A549 (cell line): ENCODE results near the gene REP15. TPM values are rescaled to one million over a fixed set of nuclear protein-coding genes. Genes with fewer than 3 reads are reported as not detected.

Experiments
- ATAC-seq, 2 experiments: fragments of 200-7000 bp in 1 of 2; fragments of >200 bp in 1 of 2; cut with Nextera tagmentation in 1 of 2; cut with Tn5 transposase in 1 of 2; 3 replicates each; pipeline versions ENCODE4 v1.8.0 to v1.9.1; 2018 to 2020; ENCODE audit warnings: mild to moderate bottlenecking in 1 of 2, moderate library complexity in 1 of 2
- CTCF ChIA-PET: fragments of 300-600 bp; sonication (Branson Sonifier 250); formaldehyde crosslinking; extraction: SDS; loops from one replicate; lab custom pipeline; 2021; ENCODE audit warnings: antibody characterized with exemption, inconsistent platforms; lab: Yijun Ruan, JAX
- POLR2A ChIA-PET: fragments of 350-600 bp; formaldehyde crosslinking; extraction: SDS; loops from one replicate; lab custom pipeline; 2021; ENCODE audit warnings: antibody characterized with exemption, inconsistent platforms; lab: Yijun Ruan, JAX
- DNase-seq, 2 experiments: peaks; one replicate each; pipeline versions ENCODE4 v3.0.0 to v3.0.0-alpha.2; 2011 to 2016; ENCODE audit warnings: low read depth in 1 of 2, low spot score in 1 of 2
- FAIRE-seq: peaks from 2 replicates; lab custom pipeline; 2011; peaks lifted over from hg19 to GRCh38; lab: Jason Lieb, UNC
- H3K27ac ChIP-seq, 2 experiments: fragments of >200 bp; sonication (Bioruptor Twin); formaldehyde crosslinking; 3 replicates each; pipeline ENCODE4 v1.5.1; 2016 to 2017
- H3K4me1 ChIP-seq: fragments of >200 bp; sonication (Bioruptor Twin); formaldehyde crosslinking; 3 replicates; pipeline ENCODE4 v1.6.1; 2016
- H3K4me2 ChIP-seq: fragments of >200 bp; sonication (Bioruptor Twin); formaldehyde crosslinking; 3 replicates; pipeline ENCODE4 v1.6.1; 2016
- H3K4me3 ChIP-seq: fragments of >200 bp; sonication (Bioruptor Twin); formaldehyde crosslinking; 3 replicates; pipeline ENCODE4 v1.5.1; 2016
- H3K9me3 ChIP-seq: fragments of >200 bp; sonication (Bioruptor Twin); formaldehyde crosslinking; 3 replicates; pipeline ENCODE4 v1.6.1; 2016
- BHLHE40 ChIP-seq: IDR thresholded peaks from 2 replicates; pipeline ENCODE4 v1.6.1; 2012; ENCODE audit warnings: low read depth, low read length, inconsistent platforms
- CBX2 ChIP-seq: fragments of 200-600 bp; sonication (generic); IDR thresholded peaks from 2 replicates; pipeline ENCODE4 v1.6.1; 2016; ENCODE audit warnings: low read depth, mild to moderate bottlenecking, borderline replicate concordance
- CEBPB ChIP-seq, 2 experiments: fragments of >200 bp in 1 of 2; sonication (Bioruptor Twin) in 1 of 2; formaldehyde crosslinking in 1 of 2; IDR thresholded peaks; 2 replicates each; pipeline ENCODE4 v1.6.1; 2012 to 2016
- CHD4 ChIP-seq: fragments of 200-600 bp; sonication (generic); IDR thresholded peaks from 2 replicates; pipeline ENCODE4 v1.6.1; 2016; ENCODE audit warnings: antibody characterized with exemption, mild to moderate bottlenecking, borderline replicate concordance
- EHMT2 ChIP-seq: fragments of 200-600 bp; sonication (generic); IDR thresholded peaks from 2 replicates; pipeline ENCODE4 v1.6.1; 2016; ENCODE audit warnings: antibody characterized with exemption, low read depth, mild to moderate bottlenecking, moderate library complexity
- ELK1 ChIP-seq: fragments of 150-350 bp; IDR thresholded peaks from 2 replicates; pipeline ENCODE4 v1.6.1; 2014; ENCODE audit warnings: low read depth, mild to moderate bottlenecking, low read length
- EP300 ChIP-seq, 2 experiments: fragments of >200 bp; sonication (Bioruptor Twin); formaldehyde crosslinking; IDR thresholded peaks; 2 replicates in 1 of 2; 3 replicates in 1 of 2; pipeline ENCODE4 v1.6.1; 2016 to 2017
- FOSB ChIP-seq: fragments of 250-450 bp; sonication (Bioruptor Pico); IDR thresholded peaks from 2 replicates; pipeline ENCODE4 v1.5.0; 2020; ENCODE audit warnings: mild to moderate bottlenecking, moderate library complexity
- FOXS1 ChIP-seq: fragments of 250-450 bp; sonication (Bioruptor Pico); IDR thresholded peaks from 2 replicates; pipeline ENCODE4 v1.5.0; 2020; ENCODE audit warnings: mild to moderate bottlenecking, moderate library complexity
- GATA3 ChIP-seq: IDR thresholded peaks from 2 replicates; pipeline ENCODE4 v1.6.1; 2012; ENCODE audit warnings: borderline replicate concordance
- HDAC2 ChIP-seq: fragments of 200-600 bp; sonication (generic); IDR thresholded peaks from 2 replicates; pipeline ENCODE4 v1.6.1; 2016
- HES2 ChIP-seq: fragments of >200 bp; sonication (Bioruptor Twin); formaldehyde crosslinking; IDR thresholded peaks from 2 replicates; pipeline ENCODE4 v1.6.1; 2016
- HOXA7 ChIP-seq: fragments of 250-450 bp; sonication (Bioruptor Pico); IDR thresholded peaks from 2 replicates; pipeline ENCODE4 v1.5.0; 2020; ENCODE audit warnings: mild to moderate bottlenecking, moderate library complexity
- JUN ChIP-seq, 2 experiments: fragments of >200 bp; sonication (Bioruptor Twin); formaldehyde crosslinking; IDR thresholded peaks; 2 replicates in 1 of 2; 3 replicates in 1 of 2; pipeline ENCODE4 v1.6.1; 2016 to 2017
- KDM5A ChIP-seq: fragments of 200-600 bp; sonication (generic); IDR thresholded peaks from 2 replicates; pipeline ENCODE4 v1.6.1; 2016; ENCODE audit warnings: antibody characterized with exemption, mild to moderate bottlenecking
- MAFK ChIP-seq: fragments of 450-650 bp; IDR thresholded peaks from 2 replicates; pipeline ENCODE4 v1.6.1; 2014; ENCODE audit not compliant: partially characterized antibody
- MYC ChIP-seq: IDR thresholded peaks from 2 replicates; pipeline ENCODE4 v1.6.1; 2012; ENCODE audit warnings: mild to moderate bottlenecking, inconsistent platforms, low read length, improper control_type of control experiment, borderline replicate concordance
- NPAS2 ChIP-seq: fragments of 250-450 bp; sonication (Bioruptor Pico); IDR thresholded peaks from 2 replicates; pipeline ENCODE4 v1.8.0; 2022; ENCODE audit warnings: mild to moderate bottlenecking, moderate library complexity, borderline replicate concordance
- PBX3 ChIP-seq: IDR thresholded peaks from 2 replicates; pipeline ENCODE4 v1.6.1; 2012
- POLR2A ChIP-seq: IDR thresholded peaks from 2 replicates; pipeline ENCODE4 v1.6.1; 2012; ENCODE audit warnings: mild to moderate bottlenecking, low read length
- RCOR1 ChIP-seq: fragments of 150-350 bp; IDR thresholded peaks from 2 replicates; pipeline ENCODE4 v1.6.1; 2014; ENCODE audit warnings: antibody characterized with exemption, low read length, low read depth
- REST ChIP-seq: fragments of 200-600 bp; sonication (generic); IDR thresholded peaks from 2 replicates; pipeline ENCODE4 v1.6.1; 2016; ENCODE audit warnings: antibody characterized with exemption, mild to moderate bottlenecking, moderate library complexity
- SMC3 ChIP-seq: fragments of >200 bp; sonication (Bioruptor Twin); formaldehyde crosslinking; IDR thresholded peaks from 3 replicates; pipeline ENCODE4 v1.6.1; 2018; ENCODE audit warnings: inconsistent platforms
- TFCP2L1 ChIP-seq: fragments of 250-450 bp; sonication (Bioruptor Pico); IDR thresholded peaks from 2 replicates; pipeline ENCODE4 v1.5.0; 2021; ENCODE audit warnings: mild to moderate bottlenecking
- USF2 ChIP-seq: fragments of 450-650 bp; IDR thresholded peaks from 2 replicates; pipeline ENCODE4 v1.6.1; 2014; ENCODE audit warnings: antibody characterized with exemption
- ZSCAN20 ChIP-seq: fragments of 250-450 bp; sonication (Bioruptor Pico); IDR thresholded peaks from 2 replicates; pipeline ENCODE4 v1.8.0; 2022; ENCODE audit warnings: mild to moderate bottlenecking, moderate library complexity
- WGBS: methylation state at CpG from one replicate; pipeline ENCODE4 v1.1.6; 2017; ENCODE audit errors: missing lambda C conversion rate; 5-methylcytosine and 5-hydroxymethylcytosine counted together
- polyA minus RNA-seq: library from RNA; depleted of rRNA, polyadenylated mRNA; stranded (reverse); fragments of >200 nt; gene quantifications from 2 replicates; pipeline ENCODE4 v1.2.3, GENCODE V29; 2011; rRNA and poly(A)+ RNA removed
- polyA plus RNA-seq, 4 experiments: library from polyadenylated mRNA; depleted of rRNA in 3 of 4; stranded (reverse); fragments of >200 nt; fragmentation: RNase III in 1 of 4; extraction: RNeasy Plus Mini Kit Qiagen cat#74134 plus additional on column Dnase treatment in 1 of 4; gene quantifications; 2 replicates in 3 of 4; 3 replicates in 1 of 4; pipeline ENCODE4 v1.2.3, GENCODE V29; 2011 to 2017

REP15 gene
- 0.66 and 0.81 TPM in 2 replicates for polyA plus RNA-seq (2011; rRNA removed)
- polyA plus RNA-seq (2012; cell fraction: cytosol; rRNA removed), result 0.17 and 0.33 TPM in 2 replicates
- polyA plus RNA-seq (2012; cell fraction: nucleus; rRNA removed), result 0.22 and 0.50 TPM in 2 replicates
- 0.34 to 0.83 TPM (median 0.41 TPM) in 3 replicates for polyA plus RNA-seq (2017; fragmentation: RNase III; extraction: RNeasy Plus Mini Kit Qiagen cat#74134 plus additional on column Dnase treatment)
- 0.54 and 1.2 TPM in 2 replicates for polyA minus RNA-seq

- ATAC-seq, result no peak
- no peak for FAIRE-seq
These were observed at the start of gene REP15 for GRCh38 chr12:27696293-27696652. Gene REP15 (plus strand): TSS chr12:27696447. CDS start chr12:27696563, 116 bp downstream.

GRCh38 chr12:27650011-27650410 lies 46.2 kb upstream of the REP15 start:
- Histone ChIP-seq H3K27ac (no peak overlapping the region), H3K4me1 (no peaks in the 10 kb centered on the region), H3K9me3 (no peaks in the 10 kb centered on the region), H3K4me3 (no peak overlapping the region), H3K4me2 (no peak overlapping the region)
- FAIRE-seq, result no peak
- WGBS, result 87% methylated on average over 1 of the region's 1 CpG
- ChIA-PET POLR2A (no interaction called here), CTCF (interaction anchor here (1.0 to 1.9 kb wide), 5 partner anchors 12 to 225 kb away, joined by 3 to 6 read pairs (median 5); no protein-coding TSS in a partner anchor)
- no peak for ATAC-seq
- DNase-seq, result no peak
- TF ChIP-seq MAFK, result no peak
- TF ChIP-seq GATA3, result no peak
- TF ChIP-seq JUN (IDR thresholded peaks at IDR 0.05), result no peak
- TF ChIP-seq NPAS2 (CRISPR knock-in tag), result no peak
- no peak for TF ChIP-seq HES2
- TF ChIP-seq EP300 (IDR thresholded peaks at IDR 0.05), result no peak
- TF ChIP-seq SMC3, result no peak
- no peak for TF ChIP-seq CHD4
- TF ChIP-seq CEBPB (IDR thresholded peaks at IDR 0.05), result no peak
- TF ChIP-seq EHMT2, result no peak
- no peak for TF ChIP-seq POLR2A
- TF ChIP-seq PBX3, result no peak
- TF ChIP-seq, all 56 proteins: peak for 0

More at GRCh38 chr12:27696293-27696652, at the start of gene REP15:
- DNase-seq, result no peak
- Histone ChIP-seq H3K4me3 (no peak within 1 kb of the TSS), H3K4me1 (no peaks in the 10 kb centered on the region), H3K4me2 (no peak within 1 kb of the TSS), H3K9me3 (no peaks in the 10 kb centered on the region), H3K27ac (no peak within 1 kb of the TSS)
- TF ChIP-seq EHMT2, result no peak
- no peak for TF ChIP-seq HDAC2
- TF ChIP-seq ZSCAN20 (CRISPR knock-in tag), result no peak
- no peak for TF ChIP-seq BHLHE40
- no peak for TF ChIP-seq EP300 (IDR thresholded peaks at IDR 0.05)
- TF ChIP-seq TFCP2L1 (CRISPR knock-in tag), result no peak
- no peak for TF ChIP-seq MYC
- no peak for TF ChIP-seq KDM5A
- no peak for TF ChIP-seq MAFK
- TF ChIP-seq CHD4, result no peak
- no peak for TF ChIP-seq ELK1
- no peak for TF ChIP-seq RCOR1
- no peak for TF ChIP-seq JUN (IDR thresholded peaks at IDR 0.05)
- TF ChIP-seq FOXS1, result no peak
- no peak for TF ChIP-seq USF2
- no peak for TF ChIP-seq HOXA7 (CRISPR knock-in tag)
- TF ChIP-seq FOSB (CRISPR knock-in tag), result no peak
- no peak for TF ChIP-seq REST
- TF ChIP-seq CBX2, result no peak
- CTCF ChIA-PET, result no interaction called here
- POLR2A ChIA-PET, result no interaction called here
- WGBS, result 68% methylated on average over 5 of the region's 5 CpGs
